Esophagus squamous epithelium (tissue), 4 donors: ENCODE data around the gene KIAA0232.

Experiments
- CTCF ChIP-seq, 6 experiments: fragments of 450-650 bp in 4 of 6; fragments of 200-600 bp in 2 of 6; sonication (generic) in 2 of 6; IDR thresholded peaks; one replicate each; pipeline ENCODE4 v1.5.1; 2016 to 2019; ENCODE audit warnings: antibody characterized with exemption in 6 of 6, mild to moderate bottlenecking in 4 of 6, moderate library complexity in 4 of 6
- POLR2A ChIP-seq, 4 donors: fragments of 450-650 bp; IDR thresholded peaks; one replicate each; pipeline ENCODE4 v1.6.1; 2017; ENCODE audit warnings: antibody characterized with exemption in 4 of 4, mild to moderate bottlenecking in 4 of 4, moderate library complexity in 3 of 4

- TF ChIP-seq CTCF (IDR thresholded peaks at IDR 0.05), result no peak
- TF ChIP-seq POLR2A (IDR thresholded peaks at IDR 0.05), result no peak
Observed at GRCh38 chr4:6929812-6930464, 147.4 kb downstream of the KIAA0232 start.
